ENCODE data around the gene ULK4.

ULK4 gene

DNA sequence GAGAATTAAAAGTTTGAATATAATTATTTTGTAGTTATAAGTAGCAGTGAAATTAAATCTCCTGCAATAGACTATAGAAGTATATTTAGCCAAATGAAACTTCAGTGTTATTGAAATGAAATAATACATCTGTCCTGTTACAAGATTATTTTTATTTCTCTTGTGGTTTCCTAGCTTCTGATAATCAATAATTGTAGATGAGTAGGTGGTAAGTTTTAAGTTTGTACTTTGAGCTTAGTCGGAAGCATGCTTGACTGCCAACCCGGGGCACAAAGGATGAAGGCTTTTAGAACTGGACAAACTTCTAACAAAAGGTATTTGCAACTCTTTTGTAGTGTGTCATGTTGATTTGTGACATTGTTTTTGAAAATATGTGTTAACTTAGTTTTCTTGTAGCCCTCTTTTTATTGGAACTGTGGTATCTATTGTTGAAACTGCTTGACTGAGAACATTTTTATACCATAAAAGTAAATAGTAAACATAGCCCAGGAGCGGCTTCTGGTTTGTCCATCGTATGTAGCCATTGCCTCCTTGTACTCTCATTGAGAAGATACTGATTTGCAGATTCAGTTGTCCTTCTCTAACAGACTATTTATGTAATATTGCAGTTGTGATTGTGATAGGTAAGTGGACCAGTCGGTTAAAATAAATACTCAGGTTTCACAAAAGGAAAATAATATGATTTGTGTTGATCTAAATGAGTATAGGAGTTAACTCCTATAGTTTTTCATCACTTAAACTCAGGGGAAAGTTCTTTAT lies 759.6 kb downstream of the ULK4 start:
- DNase-seq = no peak

DNA sequence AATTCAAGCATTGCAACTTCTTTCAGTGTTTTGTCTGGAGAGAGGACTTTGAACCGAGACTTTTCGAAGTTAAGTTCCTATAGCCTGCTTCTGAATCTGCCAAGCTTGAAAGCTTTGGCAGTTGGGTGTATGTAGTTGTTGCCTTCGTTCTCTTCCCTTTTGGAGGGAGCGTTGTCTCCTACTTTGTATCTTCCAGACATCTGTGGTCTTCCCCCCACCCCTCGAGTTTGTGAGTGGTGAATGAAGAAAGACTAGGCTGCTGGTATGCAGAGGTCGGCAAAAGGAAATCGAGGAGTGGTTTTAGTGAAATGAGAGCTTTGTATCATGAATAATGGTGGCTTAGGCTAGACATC lies 761.3 kb downstream of the ULK4 start:
- DNase-seq = no peak

DNA sequence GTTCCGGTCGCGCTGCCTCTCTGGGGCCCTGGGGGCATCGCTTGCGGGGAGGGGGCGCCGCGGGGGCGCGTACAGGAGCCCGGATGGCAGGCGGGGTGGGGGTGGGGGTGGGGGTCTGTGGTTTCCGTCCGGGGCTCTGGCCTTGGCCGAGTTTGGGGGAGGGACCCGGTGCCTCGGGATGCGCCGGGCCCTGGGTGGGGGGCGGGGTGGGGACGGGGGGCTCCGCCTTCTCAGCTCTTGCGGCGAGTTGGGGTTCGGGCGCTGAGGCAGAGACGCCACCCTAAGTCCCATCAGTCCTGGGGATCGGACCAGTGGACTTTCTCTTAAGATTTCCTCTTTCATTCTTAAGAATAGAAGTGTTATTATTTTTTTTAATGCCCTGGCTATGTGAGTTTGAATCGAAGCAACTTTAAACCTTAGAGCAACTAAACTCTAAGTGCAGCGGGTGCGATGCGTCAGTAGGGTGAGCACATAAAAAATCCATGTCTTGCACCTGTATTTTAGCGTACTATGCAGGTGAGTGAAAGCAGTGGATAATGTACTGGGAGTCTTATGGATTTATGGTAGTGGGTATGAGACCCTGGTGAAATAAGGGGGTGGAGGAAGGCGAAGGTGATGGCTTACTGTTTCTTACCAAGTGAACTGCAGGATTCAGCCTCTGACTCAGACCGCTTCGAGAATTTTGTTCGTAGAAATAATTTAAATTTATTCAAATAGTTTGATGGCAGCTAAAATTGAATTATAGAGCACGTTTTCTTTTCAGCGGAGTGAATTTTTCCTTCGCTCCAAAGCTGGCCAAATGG lies 761.8 kb downstream of the ULK4 start:
- DNase-seq = peak; percentile 39

DNA sequence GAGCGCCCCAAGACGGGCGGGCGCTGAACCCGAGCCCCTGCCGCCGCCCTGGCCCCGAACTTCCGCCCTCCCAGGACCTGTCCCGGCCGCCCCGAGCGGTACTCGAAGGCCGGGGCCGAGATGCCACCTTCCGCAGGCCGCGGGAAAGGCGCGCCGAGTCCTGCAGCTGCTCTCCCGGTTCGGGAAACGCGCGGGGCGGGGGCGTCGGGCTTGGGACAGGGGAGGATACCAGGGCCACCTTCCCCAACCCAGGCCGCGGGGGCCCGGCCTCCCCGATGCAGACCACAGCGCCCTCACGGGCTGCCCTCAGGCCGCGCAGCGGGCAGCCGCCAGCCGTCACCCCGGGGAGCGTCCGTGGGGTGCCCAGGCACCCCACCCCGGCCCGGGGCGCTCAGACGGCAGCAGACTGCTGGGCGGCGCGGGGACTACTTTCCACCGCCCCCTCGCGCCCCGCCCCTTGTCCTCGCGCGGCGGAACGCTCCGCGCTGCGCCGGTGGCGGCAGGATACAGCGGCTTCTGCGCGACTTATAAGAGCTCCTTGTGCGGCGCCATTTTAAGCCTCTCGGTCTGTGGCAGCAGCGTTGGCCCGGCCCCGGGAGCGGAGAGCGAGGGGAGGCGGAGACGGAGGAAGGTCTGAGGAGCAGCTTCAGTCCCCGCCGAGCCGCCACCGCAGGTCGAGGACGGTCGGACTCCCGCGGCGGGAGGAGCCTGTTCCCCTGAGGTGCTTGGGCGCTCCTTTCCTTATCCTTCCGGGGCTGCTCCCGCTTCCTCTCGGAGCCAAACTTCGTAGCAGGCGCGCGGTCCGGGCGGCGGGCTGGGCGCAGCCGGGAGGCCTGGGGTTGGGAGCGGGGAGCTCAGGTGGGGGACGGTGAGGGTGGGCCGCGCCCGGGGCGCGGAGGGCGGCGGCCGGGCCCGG lies 762.7 kb downstream of the ULK4 start, which contains the start of gene CTNNB1:
Gene CTNNB1 (plus strand): TSS at position 556 of the 916 bp plus-strand sequence. CDS start 24,564 bp downstream, outside the sequence.
- peak; percentile 81 for DNase-seq

DNA sequence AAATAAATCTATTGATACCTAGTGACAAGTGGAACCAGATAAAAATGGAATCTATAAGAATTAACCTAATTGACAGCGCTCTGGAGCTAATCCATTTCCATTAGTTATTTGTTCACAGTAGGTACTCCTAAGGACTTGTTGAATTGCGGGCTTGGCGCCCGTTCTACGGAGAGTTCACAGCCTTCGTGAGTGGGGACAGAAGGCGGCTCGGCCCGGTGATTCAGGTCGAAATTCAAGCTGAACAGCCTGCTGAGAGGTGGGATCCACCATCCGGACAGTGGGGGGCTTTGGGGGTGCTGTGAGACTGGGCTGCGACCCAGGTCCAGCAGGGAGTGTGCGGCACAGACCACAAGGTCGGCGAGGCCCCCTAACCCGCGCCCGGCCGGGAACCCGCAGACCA lies 763.4 kb downstream of the ULK4 start:
- DNase-seq = peak; percentile 36

DNA sequence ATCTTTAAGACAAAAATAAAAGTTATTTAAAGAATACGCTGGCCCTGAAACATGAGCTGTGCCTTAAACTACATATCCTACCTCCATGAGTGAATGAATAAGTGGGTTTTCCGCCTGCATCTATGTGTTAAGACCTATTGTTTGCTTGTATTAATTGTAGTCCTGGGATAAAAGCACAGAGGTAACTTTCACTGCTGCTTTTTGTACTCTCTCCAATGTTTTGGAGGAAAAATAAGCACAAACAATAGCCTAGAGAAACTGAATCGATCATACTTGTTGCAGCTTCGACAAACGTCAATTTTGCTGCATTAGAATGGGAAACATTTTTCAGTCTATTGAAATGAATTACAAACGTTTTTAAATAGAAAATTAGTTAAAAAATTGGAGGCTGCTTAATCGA lies 763.9 kb downstream of the ULK4 start:
- no peak for DNase-seq
